Hepatocyte (in vitro differentiated cells): ENCODE results near the gene STAT1. TPM values are rescaled to one million over a fixed set of nuclear protein-coding genes. Genes with fewer than 3 reads are reported as not detected.

Experiments used
- DNase-seq: peaks from one replicate; pipeline ENCODE4 v3.0.0-alpha.2; 2016; ENCODE audit warnings: low spot score
- H2AFZ ChIP-seq: fragments of 200-600 bp; sonication (generic); 2 replicates; pipeline ENCODE4 v1.6.0; 2016; ENCODE audit warnings: antibody characterized with exemption, mild to moderate bottlenecking
- H3K27ac ChIP-seq: fragments of 200-600 bp; sonication (generic); 2 replicates; pipeline ENCODE4 v1.5.1; 2016; ENCODE audit warnings: mild to moderate bottlenecking
- H3K27me3 ChIP-seq: fragments of 200-600 bp; sonication (generic); 2 replicates; pipeline ENCODE4 v1.6.1; 2016
- H3K36me3 ChIP-seq: fragments of 200-600 bp; sonication (generic); replicated peaks from 2 replicates; pipeline ENCODE4 v1.5.1; 2016; ENCODE audit warnings: low read depth; ENCODE audit not compliant: insufficient read depth
- H3K4me1 ChIP-seq: fragments of 200-600 bp; sonication (generic); 2 replicates; pipeline ENCODE4 v1.5.1; 2016; ENCODE audit warnings: mild to moderate bottlenecking, moderate library complexity; ENCODE audit not compliant: insufficient read depth
- H3K4me2 ChIP-seq: fragments of 200-600 bp; sonication (generic); 2 replicates; pipeline ENCODE4 v1.6.0; 2016
- H3K4me3 ChIP-seq: fragments of 200-600 bp; sonication (generic); 2 replicates; pipeline ENCODE4 v1.5.1; 2016; ENCODE audit warnings: mild to moderate bottlenecking
- H3K79me2 ChIP-seq: fragments of 200-600 bp; sonication (generic); 2 replicates; pipeline ENCODE4 v1.6.0; 2017; ENCODE audit warnings: mild to moderate bottlenecking
- H3K9me2 ChIP-seq: fragments of 200-600 bp; sonication (generic); replicated peaks from 2 replicates; pipeline ENCODE4 v1.6.0; 2017; ENCODE audit warnings: mild to moderate bottlenecking; ENCODE audit not compliant: insufficient read depth
- H3K9me3 ChIP-seq: fragments of 200-600 bp; sonication (generic); 2 replicates; pipeline ENCODE4 v1.5.1; 2016; ENCODE audit warnings: low read depth, mild to moderate bottlenecking
- H4K20me1 ChIP-seq: fragments of 200-600 bp; sonication (generic); 2 replicates; pipeline ENCODE4 v1.6.0; 2016; ENCODE audit warnings: mild to moderate bottlenecking; ENCODE audit not compliant: insufficient read depth, poor library complexity, severe bottlenecking
- CTCF ChIP-seq: fragments of 200-600 bp; sonication (generic); IDR thresholded peaks from 2 replicates; pipeline ENCODE4 v1.5.1; 2016; ENCODE audit warnings: antibody characterized with exemption, mild to moderate bottlenecking; ENCODE audit not compliant: poor library complexity
- EZH2 ChIP-seq: fragments of 200-600 bp; sonication (generic); IDR thresholded peaks from 2 replicates; pipeline ENCODE4 v1.6.1; 2016; ENCODE audit warnings: antibody characterized with exemption, mild to moderate bottlenecking, borderline replicate concordance
- EZH2phosphoT487 ChIP-seq: fragments of 200-600 bp; sonication (generic); IDR thresholded peaks from one replicate; pipeline ENCODE4 v1.6.1; 2018; ENCODE audit warnings: antibody characterized with exemption, mild to moderate bottlenecking, low read depth, moderate library complexity; ENCODE audit not compliant: unreplicated experiment, severe bottlenecking
- WGBS: methylation state at CpG from one replicate; pipeline ENCODE4 v1.1.6; 2016; ENCODE audit warnings: low lambda C conversion rate; ENCODE audit errors: missing lambda C conversion rate; 5-methylcytosine and 5-hydroxymethylcytosine counted together
- polyA plus RNA-seq: library from polyadenylated mRNA; unstranded; fragments of >200 nt; fragmentation: Nextera tagmentation; extraction: Ambion mirVana; gene quantifications from 2 replicates; pipeline ENCODE4 v1.2.1, GENCODE V29; 2016
- total RNA-seq: library from RNA; depleted of rRNA; stranded (reverse); fragments of >200 nt; gene quantifications from 2 replicates; pipeline ENCODE4 v1.2.3, GENCODE V29; 2014

STAT1 gene
- total and polyA plus RNA-seq, 2 experiments from 2014 or later, result 53.3 to 124 TPM

DNA sequence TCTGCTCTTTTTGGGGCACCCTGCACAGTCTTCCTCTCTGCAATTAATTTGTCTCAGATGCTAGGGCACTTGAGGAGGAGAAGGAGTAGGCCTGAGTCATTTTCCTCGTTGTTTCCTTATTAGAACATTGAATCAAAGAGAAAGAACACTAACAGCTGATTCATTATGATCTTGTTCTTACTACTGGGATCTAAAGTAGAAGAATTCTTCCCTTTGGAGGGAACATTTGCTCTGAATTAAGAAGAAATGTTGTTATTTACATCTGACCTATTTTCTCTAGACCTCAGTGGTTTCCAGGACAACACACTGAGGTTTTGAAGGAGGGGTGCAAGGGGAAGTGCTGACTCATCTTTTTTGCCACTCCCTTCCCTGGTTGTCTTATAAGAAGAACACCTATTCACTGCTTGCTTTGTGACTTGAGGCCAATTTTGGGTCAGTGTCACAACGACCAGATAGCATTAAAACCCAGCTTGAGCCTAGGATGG is 24.3 kb upstream of the STAT1 start:
- Histone ChIP-seq H3K4me3 (no peak overlapping the region), H3K4me1 (peaks cover 8% of the 10 kb centered on the region), H3K79me2 (no peaks in the 10 kb centered on the region), H2AFZ (no peak overlapping the region), H3K27me3 (no peaks in the 10 kb centered on the region), H3K9me2 (no peaks in the 10 kb centered on the region), H3K27ac (no peak overlapping the region), H3K36me3 (no peaks in the 10 kb centered on the region), H3K9me3 (no peaks in the 10 kb centered on the region), H3K4me2 (no peak overlapping the region), H4K20me1 (no peaks in the 10 kb centered on the region)
- no peak for DNase-seq
- WGBS, result 78% methylated on average over 2 of the region's 2 CpGs
- TF ChIP-seq CTCF (no peak), EZH2phosphoT487 (no peak), EZH2 (no peak)

- Histone ChIP-seq H3K79me2 (no peaks in the 10 kb centered on the region), H3K9me2 (no peaks in the 10 kb centered on the region), H4K20me1 (no peaks in the 10 kb centered on the region), H3K36me3 (no peaks in the 10 kb centered on the region), H3K4me3 (no peak overlapping the region), H3K4me1 (peaks cover 11% of the 10 kb centered on the region), H2AFZ (no peak overlapping the region), H3K9me3 (no peaks in the 10 kb centered on the region), H3K27me3 (no peaks in the 10 kb centered on the region), H3K4me2 (no peak overlapping the region), H3K27ac (no peak overlapping the region)
- WGBS, result 83% methylated on average over 4 of the region's 4 CpGs
- no peak for TF ChIP-seq EZH2phosphoT487
- TF ChIP-seq EZH2, result no peak
- no peak for TF ChIP-seq CTCF
- DNase-seq, result no peak
These were observed 23.4 kb upstream of the STAT1 start for GRCh38 chr2:191037351-191037750.

GRCh38 chr2:191036363-191036762 is 22.4 kb upstream of the STAT1 start:
- H3K27ac ChIP-seq, result no peak overlapping the region
- H3K9me3 ChIP-seq, result no peaks in the 10 kb centered on the region
- H3K9me2 ChIP-seq, result no peaks in the 10 kb centered on the region
- no peaks in the 10 kb centered on the region for H4K20me1 ChIP-seq
- H3K4me2 ChIP-seq, result no peak overlapping the region
- no peak for DNase-seq
- H2AFZ ChIP-seq, result no peak overlapping the region
- TF ChIP-seq EZH2phosphoT487 (no peak), CTCF (no peak), EZH2 (no peak)
- H3K79me2 ChIP-seq, result no peaks in the 10 kb centered on the region
- H3K36me3 ChIP-seq, result no peaks in the 10 kb centered on the region
- 86% methylated on average over 2 of the region's 2 CpGs for WGBS
- H3K27me3 ChIP-seq, result no peaks in the 10 kb centered on the region
- peaks cover 10% of the 10 kb centered on the region for H3K4me1 ChIP-seq
- H3K4me3 ChIP-seq, result no peak overlapping the region
